ENCODE data around the gene ATP5F1E.

Gene ATP5F1E

DNA sequence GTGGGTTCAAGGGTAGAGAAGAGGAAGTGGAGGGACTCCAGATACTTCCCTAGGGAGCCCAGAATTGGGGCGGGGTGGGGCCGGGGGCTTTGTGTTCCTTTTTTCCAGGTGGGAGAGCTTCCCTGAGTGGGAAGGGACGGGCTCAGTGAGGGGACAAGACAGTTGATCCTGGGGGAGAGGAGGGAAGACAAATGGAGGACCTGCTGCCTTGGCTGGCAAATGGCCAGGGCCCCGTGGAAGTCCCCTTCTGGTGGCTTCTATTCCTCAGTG is 27.7 kb downstream of the ATP5F1E start:
- Histone ChIP-seq H3K9me3 (ENCODE audit: control extremely low read depth in 1 of 5, control insufficient read depth in 4 of 5, insufficient read depth in 2 of 5, low read depth in 1 of 5, low read length in 4 of 5) (no peaks in the 10 kb centered on the region), H3K27me3 (replicated peaks in 2 of 5; ENCODE audit: control insufficient read depth in 4 of 5, insufficient read depth in 5 of 5, low read length in 4 of 5) (no peaks in the 10 kb centered on the region), H3K36me3 (ENCODE audit: control insufficient read depth in 4 of 4, insufficient read depth in 4 of 4, low read length in 3 of 4) (peaks cover 0 to 28% (median 14%) of the 10 kb centered on the region in 4 experiments), H3K4me1 (ENCODE audit: control extremely low read depth in 1 of 4, control insufficient read depth in 4 of 4, insufficient read depth in 4 of 4, low read length in 3 of 4) (peaks cover 0 to 56% (median 41%) of the 10 kb centered on the region in 4 experiments), H3K4me3 (ENCODE audit: control insufficient read depth in 1 of 7, extremely low read depth in 1 of 7, insufficient read depth in 4 of 7, low read depth in 2 of 7, low read length in 6 of 7) (peak overlapping the region in 3 of 7 experiments; percentile 6 to 59 (median 48)), H3K27ac (ENCODE audit: insufficient read depth in 1 of 2, low read depth in 1 of 2, low read length in 2 of 2, poor library complexity in 1 of 2, severe bottlenecking in 2 of 2) (peak overlapping the region in 1 of 2 experiments; percentile 66)
- ChIA-PET CTCF (no interaction called here), POLR2A (interaction anchor here (2.8 kb wide), 1 partner anchor 28 kb away, joined by 9 read pairs; the partner anchor contains the start of gene ATP5F1E)
- WGBS (ENCODE audit: insufficient coverage): 19% methylated on average over 3 of the region's 4 CpGs
- DNase-seq: peak; percentile 72 to 90 (median 89)

DNA sequence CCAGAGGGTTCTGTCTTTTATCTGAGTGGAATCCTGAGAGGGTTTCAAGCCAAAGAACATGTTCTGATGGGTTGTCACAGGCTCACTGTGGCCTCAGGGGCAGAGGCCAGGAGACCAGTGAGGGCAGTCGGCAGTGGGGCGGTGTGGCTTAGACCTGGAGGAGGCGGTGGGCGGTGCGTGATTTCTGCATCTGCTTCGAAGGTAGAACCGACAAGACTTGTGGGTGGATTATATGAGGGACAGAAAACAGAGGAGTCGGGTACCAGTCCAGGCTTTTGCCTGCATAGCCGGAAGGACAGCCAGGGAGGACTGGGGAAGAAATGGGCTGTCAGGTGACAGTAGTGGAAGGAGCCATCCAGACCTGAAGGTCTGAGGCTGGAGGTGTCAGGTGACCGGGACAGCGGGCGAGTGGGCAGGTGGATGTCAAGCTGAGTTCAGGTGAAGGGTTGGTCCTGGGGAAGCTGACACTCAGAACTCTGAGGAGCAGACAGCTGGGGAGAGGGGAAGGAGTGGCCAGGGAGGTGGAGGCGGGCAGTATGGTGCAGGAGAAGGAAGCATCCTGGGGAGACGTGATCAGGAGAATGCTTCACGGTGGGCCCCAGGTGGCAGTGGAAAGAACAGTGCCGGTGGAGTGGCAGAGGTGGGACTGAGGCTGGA is 28.2 kb downstream of the ATP5F1E start:
- peaks cover 0 to 31% (median 17%) of the 10 kb centered on the region in 4 experiments for H3K36me3 ChIP-seq (ENCODE audit: control insufficient read depth in 4 of 4, insufficient read depth in 4 of 4, low read length in 3 of 4)
- H3K4me1 ChIP-seq (ENCODE audit: control extremely low read depth in 1 of 4, control insufficient read depth in 4 of 4, insufficient read depth in 4 of 4, low read length in 3 of 4): peaks cover 0 to 55% (median 41%) of the 10 kb centered on the region in 4 experiments
- H3K4me3 ChIP-seq (ENCODE audit: control insufficient read depth in 1 of 7, extremely low read depth in 1 of 7, insufficient read depth in 4 of 7, low read depth in 2 of 7, low read length in 6 of 7): peak overlapping the region in 2 of 7 experiments; percentile 10 to 16
- peak overlapping the region in 1 of 2 experiments; percentile 66 for H3K27ac ChIP-seq (ENCODE audit: insufficient read depth in 1 of 2, low read depth in 1 of 2, low read length in 2 of 2, poor library complexity in 1 of 2, severe bottlenecking in 2 of 2)
- H3K9me3 ChIP-seq (ENCODE audit: control extremely low read depth in 1 of 5, control insufficient read depth in 4 of 5, insufficient read depth in 2 of 5, low read depth in 1 of 5, low read length in 4 of 5): no peaks in the 10 kb centered on the region
- WGBS (ENCODE audit: insufficient coverage): 93% methylated on average over 9 of the region's 16 CpGs
- no peak for DNase-seq
- no peaks in the 10 kb centered on the region for H3K27me3 ChIP-seq (replicated peaks in 2 of 5; ENCODE audit: control insufficient read depth in 4 of 5, insufficient read depth in 5 of 5, low read length in 4 of 5)
- ChIA-PET POLR2A (interaction anchor here (2.8 kb wide), 1 partner anchor 28 kb away, joined by 9 read pairs; the partner anchor contains the start of gene ATP5F1E), CTCF (no interaction called here)

DNA sequence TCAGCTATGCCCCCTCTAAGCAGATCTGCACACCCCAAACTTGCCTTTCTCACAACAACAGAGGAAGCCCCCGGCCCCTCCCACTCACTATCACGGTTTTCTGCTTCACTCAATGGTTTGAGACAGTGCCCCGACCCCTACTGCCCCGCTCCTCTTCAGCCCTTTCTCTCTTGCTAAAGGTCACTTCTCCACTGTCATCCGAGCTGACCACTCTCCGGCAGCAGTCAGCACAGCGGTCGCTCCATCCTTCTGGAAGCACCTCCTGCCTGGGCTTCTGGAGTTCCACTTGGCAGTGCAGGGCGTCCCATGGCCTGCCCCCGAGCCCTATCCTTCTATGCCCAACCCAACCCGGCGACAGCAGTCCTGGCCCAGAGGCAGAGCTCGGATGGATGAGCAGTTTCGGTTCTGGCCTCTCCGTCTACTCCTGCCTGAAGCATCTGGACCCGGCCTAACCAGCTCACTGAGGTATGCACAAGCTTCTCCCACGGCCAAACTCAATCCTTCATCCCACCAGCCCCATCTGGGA is 29.2 kb downstream of the ATP5F1E start:
- peaks cover 0 to 32% (median 20%) of the 10 kb centered on the region in 4 experiments for H3K36me3 ChIP-seq (ENCODE audit: control insufficient read depth in 4 of 4, insufficient read depth in 4 of 4, low read length in 3 of 4)
- H3K27me3 ChIP-seq (replicated peaks in 2 of 5; ENCODE audit: control insufficient read depth in 4 of 5, insufficient read depth in 5 of 5, low read length in 4 of 5): no peaks in the 10 kb centered on the region
- no peak overlapping the region for H3K27ac ChIP-seq (ENCODE audit: insufficient read depth in 1 of 2, low read depth in 1 of 2, low read length in 2 of 2, poor library complexity in 1 of 2, severe bottlenecking in 2 of 2)
- ChIA-PET POLR2A (no interaction called here), CTCF (no interaction called here)
- H3K4me1 ChIP-seq (ENCODE audit: control extremely low read depth in 1 of 4, control insufficient read depth in 4 of 4, insufficient read depth in 4 of 4, low read length in 3 of 4): peaks cover 0 to 44% (median 38%) of the 10 kb centered on the region in 4 experiments
- 96% methylated on average over 17 of the region's 17 CpGs for WGBS (ENCODE audit: insufficient coverage)
- no peaks in the 10 kb centered on the region for H3K9me3 ChIP-seq (ENCODE audit: control extremely low read depth in 1 of 5, control insufficient read depth in 4 of 5, insufficient read depth in 2 of 5, low read depth in 1 of 5, low read length in 4 of 5)
- DNase-seq: no peak
- H3K4me3 ChIP-seq (ENCODE audit: control insufficient read depth in 1 of 7, extremely low read depth in 1 of 7, insufficient read depth in 4 of 7, low read depth in 2 of 7, low read length in 6 of 7): no peak overlapping the region

DNA sequence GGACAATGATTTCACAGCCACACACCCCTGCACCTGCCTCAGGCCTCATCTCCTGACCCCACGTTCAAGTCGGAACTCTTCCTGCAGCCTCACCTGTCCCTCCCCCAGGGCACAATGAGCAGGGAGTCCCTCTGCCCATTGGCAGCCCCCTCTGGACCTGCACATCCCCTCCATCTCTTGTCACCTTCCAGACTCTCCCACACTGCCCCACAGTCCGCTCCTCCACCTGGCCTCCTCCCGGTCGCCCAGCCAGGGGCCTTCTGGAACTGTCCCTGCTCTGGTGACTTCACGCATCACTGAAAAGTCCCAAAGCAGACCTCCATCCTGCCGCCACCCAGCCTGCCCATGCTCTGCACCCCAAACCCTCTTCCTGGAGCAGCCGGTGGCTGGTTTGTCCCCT is 29.7 kb downstream of the ATP5F1E start:
- no peak overlapping the region for H3K27ac ChIP-seq (ENCODE audit: insufficient read depth in 1 of 2, low read depth in 1 of 2, low read length in 2 of 2, poor library complexity in 1 of 2, severe bottlenecking in 2 of 2)
- POLR2A ChIA-PET: no interaction called here
- H3K9me3 ChIP-seq (ENCODE audit: control extremely low read depth in 1 of 5, control insufficient read depth in 4 of 5, insufficient read depth in 2 of 5, low read depth in 1 of 5, low read length in 4 of 5): no peaks in the 10 kb centered on the region
- DNase-seq: no peak
- 100% methylated on average over 6 of the region's 8 CpGs for WGBS (ENCODE audit: insufficient coverage)
- no peaks in the 10 kb centered on the region for H3K27me3 ChIP-seq (replicated peaks in 2 of 5; ENCODE audit: control insufficient read depth in 4 of 5, insufficient read depth in 5 of 5, low read length in 4 of 5)
- peaks cover 0 to 39% (median 33%) of the 10 kb centered on the region in 4 experiments for H3K4me1 ChIP-seq (ENCODE audit: control extremely low read depth in 1 of 4, control insufficient read depth in 4 of 4, insufficient read depth in 4 of 4, low read length in 3 of 4)
- peaks cover 0 to 38% (median 26%) of the 10 kb centered on the region in 4 experiments for H3K36me3 ChIP-seq (ENCODE audit: control insufficient read depth in 4 of 4, insufficient read depth in 4 of 4, low read length in 3 of 4)
- CTCF ChIA-PET: no interaction called here
- no peak overlapping the region for H3K4me3 ChIP-seq (ENCODE audit: control insufficient read depth in 1 of 7, extremely low read depth in 1 of 7, insufficient read depth in 4 of 7, low read depth in 2 of 7, low read length in 6 of 7)

DNA sequence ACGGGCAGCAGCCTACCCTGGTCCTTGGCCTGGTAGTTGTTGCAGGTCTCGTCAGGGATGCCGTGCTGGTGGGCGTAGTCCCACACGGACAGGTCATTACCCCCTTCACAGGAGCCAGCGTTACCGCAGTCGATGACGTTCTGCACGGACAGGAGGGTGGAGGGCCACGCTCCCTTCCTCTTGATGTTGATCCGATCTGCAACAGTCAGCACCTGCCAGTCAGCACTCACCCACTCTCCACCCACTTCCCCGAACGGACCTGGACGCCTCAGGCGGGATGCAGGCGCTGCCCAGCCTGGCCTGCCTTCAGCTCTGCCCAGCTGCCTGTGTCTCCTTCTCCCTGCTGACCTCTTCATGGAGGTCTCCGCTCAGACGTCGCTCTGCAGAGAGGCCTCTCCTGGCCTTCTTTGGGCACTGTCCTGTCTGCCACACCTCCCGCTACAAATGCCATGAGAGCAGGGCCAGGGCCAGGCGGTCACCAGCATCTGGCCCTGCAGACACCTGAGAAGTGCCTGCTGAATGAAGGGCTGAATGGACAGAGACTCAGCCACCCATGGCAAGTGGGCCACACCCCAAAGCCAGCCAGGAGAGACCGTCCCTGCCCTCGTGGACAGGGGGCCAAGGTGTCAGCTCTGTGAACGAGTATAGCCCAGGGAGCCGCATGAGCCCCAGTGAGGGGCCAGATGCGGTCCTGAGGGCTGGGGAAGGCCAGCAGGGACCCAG is 30.5 kb downstream of the ATP5F1E start:
- H3K9me3 ChIP-seq (ENCODE audit: control extremely low read depth in 1 of 5, control insufficient read depth in 4 of 5, insufficient read depth in 2 of 5, low read depth in 1 of 5, low read length in 4 of 5): no peaks in the 10 kb centered on the region
- ChIA-PET POLR2A (no interaction called here), CTCF (no interaction called here)
- H3K4me1 ChIP-seq (ENCODE audit: control extremely low read depth in 1 of 4, control insufficient read depth in 4 of 4, insufficient read depth in 4 of 4, low read length in 3 of 4): peaks cover 0 to 34% (median 30%) of the 10 kb centered on the region in 4 experiments
- H3K36me3 ChIP-seq (ENCODE audit: control insufficient read depth in 4 of 4, insufficient read depth in 4 of 4, low read length in 3 of 4): peaks cover 2 to 43% (median 32%) of the 10 kb centered on the region in 4 experiments
- WGBS (ENCODE audit: insufficient coverage): 98% methylated on average over 25 of the region's 27 CpGs
- DNase-seq: no peak
- no peak overlapping the region for H3K27ac ChIP-seq (ENCODE audit: insufficient read depth in 1 of 2, low read depth in 1 of 2, low read length in 2 of 2, poor library complexity in 1 of 2, severe bottlenecking in 2 of 2)
- H3K4me3 ChIP-seq (ENCODE audit: control insufficient read depth in 1 of 7, extremely low read depth in 1 of 7, insufficient read depth in 4 of 7, low read depth in 2 of 7, low read length in 6 of 7): no peak overlapping the region
- H3K27me3 ChIP-seq (replicated peaks in 2 of 5; ENCODE audit: control insufficient read depth in 4 of 5, insufficient read depth in 5 of 5, low read length in 4 of 5): no peaks in the 10 kb centered on the region

DNA sequence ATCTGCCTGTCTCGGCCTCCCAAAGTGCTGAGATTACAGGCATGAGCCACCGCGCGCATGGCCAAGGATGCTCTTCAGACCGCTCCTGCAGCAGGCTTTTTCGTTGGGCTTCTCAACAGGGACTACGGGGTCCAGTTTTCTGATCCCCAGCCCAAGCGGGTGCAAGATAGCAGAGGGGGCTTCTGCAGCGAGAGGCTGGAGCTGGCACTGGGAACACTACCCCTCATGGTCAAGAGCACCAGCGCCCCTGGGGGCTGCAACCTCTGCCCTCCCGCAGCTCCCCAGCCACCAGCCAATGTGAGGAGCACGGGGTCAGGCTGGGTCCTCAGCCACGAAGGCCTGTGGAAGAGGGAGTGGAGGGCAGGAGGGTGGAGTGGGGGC is 31.1 kb downstream of the ATP5F1E start:
- WGBS (ENCODE audit: insufficient coverage): 91% methylated on average over 10 of the region's 13 CpGs
- no peak overlapping the region for H3K4me3 ChIP-seq (ENCODE audit: control insufficient read depth in 1 of 7, extremely low read depth in 1 of 7, insufficient read depth in 4 of 7, low read depth in 2 of 7, low read length in 6 of 7)
- H3K36me3 ChIP-seq (ENCODE audit: control insufficient read depth in 4 of 4, insufficient read depth in 4 of 4, low read length in 3 of 4): peaks cover 4 to 48% (median 37%) of the 10 kb centered on the region in 4 experiments
- ChIA-PET POLR2A (no interaction called here), CTCF (no interaction called here)
- H3K4me1 ChIP-seq (ENCODE audit: control extremely low read depth in 1 of 4, control insufficient read depth in 4 of 4, insufficient read depth in 4 of 4, low read length in 3 of 4): peaks cover 0 to 29% (median 25%) of the 10 kb centered on the region in 4 experiments
- no peak for DNase-seq
- no peaks in the 10 kb centered on the region for H3K9me3 ChIP-seq (ENCODE audit: control extremely low read depth in 1 of 5, control insufficient read depth in 4 of 5, insufficient read depth in 2 of 5, low read depth in 1 of 5, low read length in 4 of 5)
- H3K27me3 ChIP-seq (replicated peaks in 2 of 5; ENCODE audit: control insufficient read depth in 4 of 5, insufficient read depth in 5 of 5, low read length in 4 of 5): no peaks in the 10 kb centered on the region
- H3K27ac ChIP-seq (ENCODE audit: insufficient read depth in 1 of 2, low read depth in 1 of 2, low read length in 2 of 2, poor library complexity in 1 of 2, severe bottlenecking in 2 of 2): no peak overlapping the region

DNA sequence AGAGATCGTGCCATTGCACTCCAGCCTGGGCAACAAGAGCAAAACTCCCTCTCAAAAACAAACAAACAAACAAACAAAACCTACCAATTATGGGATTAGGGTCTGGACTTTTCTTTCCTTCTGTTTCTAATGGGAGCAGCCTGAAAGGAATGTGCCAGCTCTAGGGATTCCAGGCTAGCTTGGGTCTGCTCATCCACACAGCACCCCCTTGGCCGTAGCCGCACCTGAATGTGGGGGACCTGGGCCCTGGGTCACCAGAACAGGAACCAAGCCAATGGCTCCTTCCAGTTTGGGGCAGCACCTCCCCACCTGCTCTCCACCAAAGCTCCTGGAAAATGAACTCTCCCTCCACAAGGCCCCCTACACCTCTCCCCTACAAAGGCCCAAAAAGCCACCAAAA is 31.8 kb downstream of the ATP5F1E start:
- Histone ChIP-seq H3K4me3 (ENCODE audit: control insufficient read depth in 1 of 7, extremely low read depth in 1 of 7, insufficient read depth in 4 of 7, low read depth in 2 of 7, low read length in 6 of 7) (no peak overlapping the region), H3K27ac (ENCODE audit: insufficient read depth in 1 of 2, low read depth in 1 of 2, low read length in 2 of 2, poor library complexity in 1 of 2, severe bottlenecking in 2 of 2) (no peak overlapping the region), H3K27me3 (replicated peaks in 2 of 5; ENCODE audit: control insufficient read depth in 4 of 5, insufficient read depth in 5 of 5, low read length in 4 of 5) (no peaks in the 10 kb centered on the region), H3K36me3 (ENCODE audit: control insufficient read depth in 4 of 4, insufficient read depth in 4 of 4, low read length in 3 of 4) (peaks cover 7 to 56% (median 44%) of the 10 kb centered on the region in 4 experiments), H3K4me1 (ENCODE audit: control extremely low read depth in 1 of 4, control insufficient read depth in 4 of 4, insufficient read depth in 4 of 4, low read length in 3 of 4) (peaks cover 0 to 21% (median 18%) of the 10 kb centered on the region in 4 experiments), H3K9me3 (ENCODE audit: control extremely low read depth in 1 of 5, control insufficient read depth in 4 of 5, insufficient read depth in 2 of 5, low read depth in 1 of 5, low read length in 4 of 5) (no peaks in the 10 kb centered on the region)
- DNase-seq: no peak
- CTCF ChIA-PET: no interaction called here
- WGBS (ENCODE audit: insufficient coverage): 58% methylated on average over 2 of the region's 3 CpGs
- POLR2A ChIA-PET: no interaction called here
